HG03060 (cell line): ENCODE results near the gene GMCL2.

ENCODE experiments used
- ATAC-seq: cut with Tn5 transposase; IDR thresholded peaks from one replicate; pipeline ENCODE4 v1.9.1; 2021; ENCODE audit warnings: low read depth, moderate number of reproducible peaks; ENCODE audit not compliant: unreplicated experiment

GMCL2 gene

GRCh38 chr5:178223196-178223773 is 36.1 kb upstream of the GMCL2 start:
- ATAC-seq = no peak

- ATAC-seq = no peak
These were observed 35.1 kb upstream of the GMCL2 start for GRCh38 chr5:178222292-178222691.

- ATAC-seq = no peak
These were observed 34.7 kb upstream of the GMCL2 start for GRCh38 chr5:178221853-178222252.

- ATAC-seq = no peak
These were observed 34.1 kb upstream of the GMCL2 start for GRCh38 chr5:178221282-178221681.

GRCh38 chr5:178218827-178219226 is 31.7 kb upstream of the GMCL2 start:
- ATAC-seq = no peak

- no peak for ATAC-seq
These were observed 31.1 kb upstream of the GMCL2 start for GRCh38 chr5:178218237-178218776.

- no peak for ATAC-seq
These were observed 29.6 kb upstream of the GMCL2 start for GRCh38 chr5:178216779-178217178.

- ATAC-seq = no peak
These were observed 28.9 kb upstream of the GMCL2 start for GRCh38 chr5:178216088-178216534.

GRCh38 chr5:178215280-178216002 is 28.3 kb upstream of the GMCL2 start:
- ATAC-seq = no peak

- no peak for ATAC-seq
These were observed 27.1 kb upstream of the GMCL2 start for GRCh38 chr5:178214160-178214803.

- ATAC-seq = no peak
These were observed 26.6 kb upstream of the GMCL2 start for GRCh38 chr5:178213748-178214151.

GRCh38 chr5:178213003-178213461 is 25.9 kb upstream of the GMCL2 start:
- no peak for ATAC-seq

GRCh38 chr5:178212241-178213002 is 25.3 kb upstream of the GMCL2 start:
- ATAC-seq = no peak

GRCh38 chr5:178211095-178212048 is 24.2 kb upstream of the GMCL2 start:
- no peak for ATAC-seq

- ATAC-seq = no peak
These were observed 23.5 kb upstream of the GMCL2 start for GRCh38 chr5:178210686-178211085.

- ATAC-seq = no peak
These were observed 22.9 kb upstream of the GMCL2 start for GRCh38 chr5:178210073-178210535.

- ATAC-seq = no peak
These were observed 22.3 kb upstream of the GMCL2 start for GRCh38 chr5:178209334-178210072.

GRCh38 chr5:178208540-178209227 is 21.5 kb upstream of the GMCL2 start:
- no peak for ATAC-seq
